GM18873 (cell line): ENCODE results near the gene ABHD2.
"Not testable (repeated sequence)": the region's sequence is repeated elsewhere in the genome, so short reads cannot be mapped to it uniquely, and the experiment has no call there.

Source experiments
- ATAC-seq: cut with Tn5 transposase; IDR thresholded peaks from one replicate; pipeline ENCODE4 v1.9.1; 2021; ENCODE audit warnings: mild to moderate bottlenecking, moderate library complexity, moderate number of reproducible peaks; ENCODE audit not compliant: unreplicated experiment, low FRiP score

The ABHD2 gene

GRCh38 chr15:89211678-89212170, 123.5 kb downstream of the ABHD2 start:
- no peak for ATAC-seq

- no peak for ATAC-seq
Observed at GRCh38 chr15:89215627-89216026, 127.4 kb downstream of the ABHD2 start.

GRCh38 chr15:89217031-89217430, 128.8 kb downstream of the ABHD2 start:
- ATAC-seq: no peak

GRCh38 chr15:89217686-89218376, 129.6 kb downstream of the ABHD2 start:
- no peak for ATAC-seq

- no peak for ATAC-seq
Observed at GRCh38 chr15:89218531-89218930, 130.3 kb downstream of the ABHD2 start.

GRCh38 chr15:89221543-89221942, 133.3 kb downstream of the ABHD2 start, which contains the start of gene RLBP1:
RLBP1 (minus strand) TSS chr15:89221579; CDS start chr15:89218975, 2,604 bp downstream.
- ATAC-seq: no peak

- ATAC-seq: no peak
Observed at GRCh38 chr15:89225588-89225987, 137.3 kb downstream of the ABHD2 start.

GRCh38 chr15:89226359-89227221, 138.3 kb downstream of the ABHD2 start:
- ATAC-seq: no peak

GRCh38 chr15:89227425-89227824, 139.2 kb downstream of the ABHD2 start:
- no peak for ATAC-seq

GRCh38 chr15:89230277-89230676, 142.0 kb downstream of the ABHD2 start:
- ATAC-seq: no peak

GRCh38 chr15:89231832-89232231, 143.6 kb downstream of the ABHD2 start:
- no peak for ATAC-seq

GRCh38 chr15:89239883-89240810, 151.9 kb downstream of the ABHD2 start:
- not testable (repeated sequence) for ATAC-seq

GRCh38 chr15:89243046-89243690, 154.9 kb downstream of the ABHD2 start:
- no peak for ATAC-seq

GRCh38 chr15:89243691-89244573, 155.7 kb downstream of the ABHD2 start, which contains the start of gene FANCI:
FANCI (plus strand) TSS chr15:89243979; CDS start chr15:89247648, 3,669 bp downstream.
- ATAC-seq: peak; percentile 86

- ATAC-seq: no peak
Observed at GRCh38 chr15:89244574-89244903, 156.3 kb downstream of the ABHD2 start.

- no peak for ATAC-seq
Observed at GRCh38 chr15:89247446-89247845, 159.2 kb downstream of the ABHD2 start.

GRCh38 chr15:89248584-89248983, 160.3 kb downstream of the ABHD2 start:
- ATAC-seq: no peak

GRCh38 chr15:89250142-89250541, 161.9 kb downstream of the ABHD2 start:
- ATAC-seq: not testable (repeated sequence)
